ENCODE results near the gene EXT2.
A peak's percentile ranks its signal among the peaks of the same experiment; 100 is the strongest.

Gene EXT2

GRCh38 chr11:44171518-44171917 is 76.0 kb downstream of the EXT2 start:
- Histone ChIP-seq H3K18ac (ENCODE audit: low read depth in 1 of 2, low read length in 2 of 2) (no peak overlapping the region), H2BK12ac (ENCODE audit: low read length in 2 of 2) (no peak overlapping the region), H4K8ac (ENCODE audit: low read length) (no peak overlapping the region), H3K27ac (ENCODE audit: low read length, poor library complexity, severe bottlenecking) (no peak overlapping the region), H3K23ac (ENCODE audit: low read length in 2 of 2) (no peak overlapping the region), H2AK5ac (ENCODE audit: low read length, severe bottlenecking) (no peak overlapping the region), H4K91ac (ENCODE audit: low read length) (no peak overlapping the region), H3K36me3 (ENCODE audit: control insufficient read depth in 1 of 2, insufficient read depth in 2 of 2, low read depth in 1 of 2, low read length in 2 of 2) (peaks cover 2 to 16% of the 10 kb centered on the region in 2 experiments), H3K4me3 (ENCODE audit: insufficient read depth in 1 of 2, low read depth in 1 of 2, low read length in 2 of 2) (no peak overlapping the region), H3K4ac (ENCODE audit: low read depth in 1 of 2, low read length in 2 of 2) (no peak overlapping the region), H3K4me1 (ENCODE audit: control insufficient read depth, insufficient read depth, low read depth, low read length) (peaks cover 2% of the 10 kb centered on the region), H2BK5ac (ENCODE audit: low read depth, low read length, poor library complexity, severe bottlenecking) (no peak overlapping the region), H3K27me3 (ENCODE audit: control insufficient read depth in 1 of 2, insufficient read depth in 1 of 2, low read length in 2 of 2) (no peaks in the 10 kb centered on the region), H3K79me1 (replicated peaks; ENCODE audit: low read length, poor library complexity, severe bottlenecking) (peaks cover 8% of the 10 kb centered on the region), H3K9ac (ENCODE audit: low read length) (no peak overlapping the region), H3K9me3 (ENCODE audit: control insufficient read depth, low read length) (no peaks in the 10 kb centered on the region), H2BK15ac (ENCODE audit: low read depth, poor library complexity, severe bottlenecking) (no peak overlapping the region), H2AFZ (ENCODE audit: low read depth, low read length) (no peak overlapping the region), H3K4me2 (ENCODE audit: low read length, poor library complexity, severe bottlenecking) (no peak overlapping the region), H2BK120ac (ENCODE audit: low read depth, low read length) (no peak overlapping the region), H3K14ac (ENCODE audit: low read length in 2 of 2) (no peak overlapping the region)
- DNase-seq: no peak
- WGBS: 98% methylated on average over 4 of the region's 4 CpGs

DNA sequence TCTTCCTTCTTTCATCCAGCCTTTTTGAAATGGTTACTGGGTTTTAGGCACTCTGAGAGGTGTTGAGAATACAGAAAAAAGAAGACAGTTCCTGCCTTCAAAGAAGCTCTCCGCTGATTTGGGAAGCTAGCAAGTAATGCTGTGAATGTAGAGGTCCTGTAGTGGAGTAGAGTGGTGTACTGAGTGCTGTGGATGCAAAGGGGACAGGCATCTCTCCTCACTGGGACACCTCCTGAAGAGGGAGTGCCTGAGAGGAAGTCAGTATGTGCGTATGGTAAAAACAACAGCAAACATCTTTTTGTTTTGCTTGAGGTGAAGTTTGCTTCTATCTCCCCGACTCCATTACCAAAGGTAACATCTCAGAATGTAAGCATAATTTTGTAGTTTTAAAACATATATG is 77.5 kb downstream of the EXT2 start:
- H2AK5ac ChIP-seq (ENCODE audit: low read length, severe bottlenecking): peak overlapping the region; percentile 100
- H4K91ac ChIP-seq (ENCODE audit: low read length): no peak overlapping the region
- H3K9me3 ChIP-seq (ENCODE audit: control insufficient read depth, low read length): no peaks in the 10 kb centered on the region
- H2BK15ac ChIP-seq (ENCODE audit: low read depth, poor library complexity, severe bottlenecking): no peak overlapping the region
- H3K79me1 ChIP-seq (replicated peaks; ENCODE audit: low read length, poor library complexity, severe bottlenecking): peaks cover 5% of the 10 kb centered on the region
- no peak overlapping the region for H3K4ac ChIP-seq (ENCODE audit: low read depth in 1 of 2, low read length in 2 of 2)
- no peak overlapping the region for H3K23ac ChIP-seq (ENCODE audit: low read length in 2 of 2)
- H3K27ac ChIP-seq (ENCODE audit: low read length, poor library complexity, severe bottlenecking): no peak overlapping the region
- H3K4me1 ChIP-seq (ENCODE audit: control insufficient read depth, insufficient read depth, low read depth, low read length): peaks cover 3% of the 10 kb centered on the region
- no peak overlapping the region for H3K9ac ChIP-seq (ENCODE audit: low read length)
- H2AFZ ChIP-seq (ENCODE audit: low read depth, low read length): no peak overlapping the region
- WGBS: 97% methylated on average over 1 of the region's 3 CpGs
- no peak overlapping the region for H4K8ac ChIP-seq (ENCODE audit: low read length)
- no peaks in the 10 kb centered on the region for H3K27me3 ChIP-seq (ENCODE audit: control insufficient read depth in 1 of 2, insufficient read depth in 1 of 2, low read length in 2 of 2)
- H2BK5ac ChIP-seq (ENCODE audit: low read depth, low read length, poor library complexity, severe bottlenecking): peak overlapping the region; percentile 76
- peaks cover 2 to 16% of the 10 kb centered on the region in 2 experiments for H3K36me3 ChIP-seq (ENCODE audit: control insufficient read depth in 1 of 2, insufficient read depth in 2 of 2, low read depth in 1 of 2, low read length in 2 of 2)
- H2BK120ac ChIP-seq (ENCODE audit: low read depth, low read length): no peak overlapping the region
- no peak for DNase-seq
- H3K4me2 ChIP-seq (ENCODE audit: low read length, poor library complexity, severe bottlenecking): no peak overlapping the region
- H3K14ac ChIP-seq (ENCODE audit: low read length in 2 of 2): no peak overlapping the region
- no peak overlapping the region for H2BK12ac ChIP-seq (ENCODE audit: low read length in 2 of 2)
- H3K4me3 ChIP-seq (ENCODE audit: insufficient read depth in 1 of 2, low read depth in 1 of 2, low read length in 2 of 2): no peak overlapping the region
- no peak overlapping the region for H3K18ac ChIP-seq (ENCODE audit: low read depth in 1 of 2, low read length in 2 of 2)

DNA sequence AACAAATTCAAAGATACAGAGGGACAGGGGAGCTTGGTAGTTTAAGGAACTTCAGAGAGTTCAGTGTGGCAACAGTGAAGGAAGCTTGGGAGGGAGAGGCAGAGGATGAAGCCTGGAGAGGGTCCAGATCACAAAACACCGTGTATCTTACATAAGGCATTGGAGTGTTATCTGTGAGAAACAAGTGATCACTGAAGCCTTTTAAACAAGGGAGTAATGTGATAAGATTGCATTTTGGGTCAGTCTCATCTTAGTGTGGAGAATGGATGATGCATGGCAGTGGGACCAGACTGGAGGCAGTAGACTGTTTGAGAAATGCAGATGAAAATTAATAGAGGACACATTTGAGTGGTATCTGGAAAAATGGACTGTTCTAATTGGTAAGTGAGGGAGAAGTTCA is 79.4 kb downstream of the EXT2 start:
- DNase-seq: no peak
- Histone ChIP-seq H4K91ac (ENCODE audit: low read length) (no peak overlapping the region), H2BK15ac (ENCODE audit: low read depth, poor library complexity, severe bottlenecking) (no peak overlapping the region), H3K4me1 (ENCODE audit: control insufficient read depth, insufficient read depth, low read depth, low read length) (peaks cover 8% of the 10 kb centered on the region), H4K8ac (ENCODE audit: low read length) (no peak overlapping the region), H2AFZ (ENCODE audit: low read depth, low read length) (no peak overlapping the region), H2BK120ac (ENCODE audit: low read depth, low read length) (no peak overlapping the region), H3K4me2 (ENCODE audit: low read length, poor library complexity, severe bottlenecking) (no peak overlapping the region), H3K14ac (ENCODE audit: low read length in 2 of 2) (no peak overlapping the region), H2AK5ac (ENCODE audit: low read length, severe bottlenecking) (no peak overlapping the region), H3K9me3 (ENCODE audit: control insufficient read depth, low read length) (no peaks in the 10 kb centered on the region), H3K18ac (ENCODE audit: low read depth in 1 of 2, low read length in 2 of 2) (no peak overlapping the region), H3K23ac (ENCODE audit: low read length in 2 of 2) (no peak overlapping the region), H2BK5ac (ENCODE audit: low read depth, low read length, poor library complexity, severe bottlenecking) (no peak overlapping the region), H3K27me3 (ENCODE audit: control insufficient read depth in 1 of 2, insufficient read depth in 1 of 2, low read length in 2 of 2) (no peaks in the 10 kb centered on the region), H3K9ac (ENCODE audit: low read length) (no peak overlapping the region), H3K4me3 (ENCODE audit: insufficient read depth in 1 of 2, low read depth in 1 of 2, low read length in 2 of 2) (no peak overlapping the region), H3K4ac (ENCODE audit: low read depth in 1 of 2, low read length in 2 of 2) (no peak overlapping the region), H2BK12ac (ENCODE audit: low read length in 2 of 2) (no peak overlapping the region), H3K27ac (ENCODE audit: low read length, poor library complexity, severe bottlenecking) (no peak overlapping the region), H3K36me3 (ENCODE audit: control insufficient read depth in 1 of 2, insufficient read depth in 2 of 2, low read depth in 1 of 2, low read length in 2 of 2) (peaks cover 2 to 16% of the 10 kb centered on the region in 2 experiments), H3K79me1 (replicated peaks; ENCODE audit: low read length, poor library complexity, severe bottlenecking) (peaks cover 5% of the 10 kb centered on the region)
- WGBS: 98% methylated on average over 1 of the region's 1 CpG

- Histone ChIP-seq H3K14ac (ENCODE audit: low read length in 2 of 2) (no peak overlapping the region), H3K4me2 (ENCODE audit: low read length, poor library complexity, severe bottlenecking) (no peak overlapping the region), H3K9ac (ENCODE audit: low read length) (no peak overlapping the region), H3K9me3 (ENCODE audit: control insufficient read depth, low read length) (no peaks in the 10 kb centered on the region), H3K4ac (ENCODE audit: low read depth in 1 of 2, low read length in 2 of 2) (no peak overlapping the region), H2BK12ac (ENCODE audit: low read length in 2 of 2) (no peak overlapping the region), H4K91ac (ENCODE audit: low read length) (no peak overlapping the region), H3K18ac (ENCODE audit: low read depth in 1 of 2, low read length in 2 of 2) (no peak overlapping the region), H2BK120ac (ENCODE audit: low read depth, low read length) (no peak overlapping the region), H3K27ac (ENCODE audit: low read length, poor library complexity, severe bottlenecking) (no peak overlapping the region), H2AK5ac (ENCODE audit: low read length, severe bottlenecking) (no peak overlapping the region), H3K23ac (ENCODE audit: low read length in 2 of 2) (no peak overlapping the region), H3K27me3 (ENCODE audit: control insufficient read depth in 1 of 2, insufficient read depth in 1 of 2, low read length in 2 of 2) (no peaks in the 10 kb centered on the region), H3K79me1 (replicated peaks; ENCODE audit: low read length, poor library complexity, severe bottlenecking) (peaks cover 5% of the 10 kb centered on the region), H2AFZ (ENCODE audit: low read depth, low read length) (no peak overlapping the region), H3K4me1 (ENCODE audit: control insufficient read depth, insufficient read depth, low read depth, low read length) (peaks cover 6% of the 10 kb centered on the region), H2BK5ac (ENCODE audit: low read depth, low read length, poor library complexity, severe bottlenecking) (no peak overlapping the region), H3K36me3 (ENCODE audit: control insufficient read depth in 1 of 2, insufficient read depth in 2 of 2, low read depth in 1 of 2, low read length in 2 of 2) (peaks cover 2 to 12% of the 10 kb centered on the region in 2 experiments), H2BK15ac (ENCODE audit: low read depth, poor library complexity, severe bottlenecking) (no peak overlapping the region), H4K8ac (ENCODE audit: low read length) (no peak overlapping the region), H3K4me3 (ENCODE audit: insufficient read depth in 1 of 2, low read depth in 1 of 2, low read length in 2 of 2) (no peak overlapping the region)
- DNase-seq: no peak
- 100% methylated on average over 3 of the region's 5 CpGs for WGBS
These were observed 81.2 kb downstream of the EXT2 start for GRCh38 chr11:44176546-44177213.
